EH (cell line): ENCODE measurements around the gene TLDC2.
"Not testable (repeated sequence)": the region's sequence is repeated elsewhere in the genome, so short reads cannot be mapped to it uniquely, and the experiment has no call there.

Source experiments
- DNase-seq: peaks from one replicate; pipeline ENCODE4 v3.0.0-alpha.2; 2015; ENCODE audit warnings: low read depth

The TLDC2 gene

DNA sequence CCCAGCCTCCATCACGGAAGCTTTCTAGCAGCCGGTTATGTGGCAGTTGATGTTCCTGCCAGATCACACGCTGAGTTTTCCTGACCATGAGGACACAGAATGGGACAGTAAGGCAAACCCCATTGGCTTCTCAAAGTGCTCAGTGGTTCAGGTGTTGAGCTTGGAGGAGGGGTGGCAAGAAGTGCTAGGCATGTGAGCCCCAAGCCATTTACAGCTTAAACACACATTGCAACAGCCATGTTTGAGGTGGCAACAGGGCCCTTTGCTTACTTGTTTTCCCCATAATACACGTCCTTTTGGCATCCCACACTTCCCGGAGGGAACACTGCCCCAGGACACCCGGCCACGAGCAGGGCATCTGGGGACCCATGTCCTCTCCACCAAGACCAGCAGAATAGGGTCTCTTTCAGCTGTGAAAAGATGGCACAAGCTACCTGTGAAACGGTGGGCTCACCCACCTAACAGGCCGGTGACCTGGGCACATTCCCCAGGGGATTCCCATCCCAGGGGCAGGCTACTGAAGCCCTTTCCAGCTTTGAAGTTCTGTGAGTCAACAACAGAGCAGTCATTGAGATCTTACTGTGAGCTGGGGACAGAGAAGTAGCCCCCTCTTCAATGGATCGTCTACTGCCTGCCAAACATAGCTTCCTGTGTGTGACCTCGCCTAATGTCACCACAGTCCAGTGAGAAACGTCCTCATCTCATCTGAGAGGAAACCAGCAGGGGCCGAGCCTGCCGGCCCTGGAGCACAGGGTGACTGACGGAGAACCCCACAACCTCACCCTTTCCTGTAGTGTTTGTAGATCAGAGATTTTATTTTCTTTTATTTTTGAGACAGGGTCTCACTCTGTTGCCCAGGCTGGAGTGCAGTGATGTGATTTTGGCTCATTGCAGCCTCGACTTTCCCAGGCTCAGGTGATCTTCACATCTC, 4.0 kb upstream of the TLDC2 start:
- no peak for DNase-seq

DNA sequence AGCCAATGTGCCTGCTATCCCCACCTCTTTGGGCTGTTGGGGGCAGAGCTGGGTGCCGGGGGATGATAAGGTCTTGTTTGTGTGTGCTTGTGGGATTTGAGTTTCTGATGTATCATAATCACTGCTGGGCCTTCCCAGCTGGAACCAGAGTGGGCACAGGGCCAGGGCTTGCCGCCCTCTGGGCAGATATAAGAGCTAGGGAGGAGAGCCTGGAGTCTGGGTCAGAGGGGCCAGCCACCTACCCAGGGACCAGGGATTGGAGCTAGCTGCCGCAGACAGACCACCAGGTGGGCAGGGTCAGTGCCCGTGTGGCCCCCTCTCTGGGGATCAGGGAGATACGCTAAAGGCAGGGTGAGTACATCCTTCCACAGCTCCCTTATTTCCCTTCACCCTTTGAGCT, 3.1 kb upstream of the TLDC2 start:
- DNase-seq, result peak; percentile 27

DNA sequence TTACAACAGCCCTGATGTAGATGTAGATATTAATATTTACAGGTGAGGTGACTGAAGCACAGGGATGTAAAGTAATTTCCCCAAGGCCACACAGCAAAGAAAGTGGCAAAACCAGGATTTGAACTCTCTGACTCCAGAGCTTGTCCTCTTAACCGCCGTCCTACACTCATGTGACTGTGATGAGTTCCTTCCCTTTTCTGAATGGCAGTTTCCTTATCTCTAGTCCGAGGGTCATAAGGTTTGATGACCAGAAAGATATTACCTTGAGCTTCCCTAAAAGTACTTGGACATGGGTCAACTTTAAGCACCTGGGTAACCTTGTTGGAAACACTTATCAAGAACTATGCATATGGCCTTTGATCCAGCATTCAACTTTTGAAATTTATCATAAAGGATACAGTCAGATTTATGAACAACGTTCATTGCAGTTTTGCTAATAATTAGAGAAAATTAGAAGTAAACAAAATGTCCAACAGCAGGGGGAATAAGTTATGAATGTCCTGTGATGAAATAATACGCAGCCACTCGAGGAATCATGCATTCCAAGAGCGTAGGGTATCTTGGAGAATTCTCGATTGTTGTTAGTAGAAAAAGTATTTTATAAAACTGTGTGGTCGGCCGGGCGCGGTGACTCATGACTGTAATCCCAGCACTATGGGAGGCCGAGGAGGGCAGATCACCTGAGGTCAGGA, 2.3 kb upstream of the TLDC2 start:
- no peak for DNase-seq

DNA sequence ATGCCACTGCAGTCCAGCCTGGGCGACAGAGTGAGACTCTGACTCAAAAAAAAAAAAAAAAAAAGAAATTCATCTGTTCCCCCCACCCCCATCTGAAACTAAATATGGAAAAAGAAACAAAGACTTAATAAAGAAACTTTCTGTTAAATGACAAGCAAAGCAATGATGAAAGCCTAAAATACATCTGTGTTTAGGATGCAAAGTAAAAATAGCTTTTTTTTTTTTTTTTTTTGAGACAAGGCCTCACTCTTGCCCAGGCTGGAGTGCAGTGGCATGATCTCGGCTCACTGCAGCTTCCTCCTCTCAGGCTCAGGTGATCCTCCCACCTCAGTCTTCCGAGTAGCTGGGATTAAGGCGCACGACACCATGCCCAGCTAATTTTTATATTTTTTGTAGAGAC, 845 bp upstream of the TLDC2 start:
- not testable (repeated sequence) for DNase-seq

DNA sequence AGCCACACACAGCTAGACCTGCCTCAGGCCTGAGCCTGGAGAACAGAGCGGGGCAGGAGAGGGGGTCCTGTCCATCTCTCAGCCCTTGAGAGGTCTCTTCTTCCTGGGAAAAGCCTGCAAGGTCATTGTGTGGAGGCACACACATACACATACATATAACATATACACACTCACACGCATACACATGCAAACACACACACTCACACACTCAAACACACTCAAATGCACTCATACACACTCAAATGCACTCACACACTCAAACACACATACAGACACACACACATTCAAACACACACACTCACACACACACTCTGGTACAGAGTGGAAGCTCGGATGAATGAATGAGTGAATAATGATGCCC, 515 bp downstream of the TLDC2 start:
- no peak for DNase-seq

DNA sequence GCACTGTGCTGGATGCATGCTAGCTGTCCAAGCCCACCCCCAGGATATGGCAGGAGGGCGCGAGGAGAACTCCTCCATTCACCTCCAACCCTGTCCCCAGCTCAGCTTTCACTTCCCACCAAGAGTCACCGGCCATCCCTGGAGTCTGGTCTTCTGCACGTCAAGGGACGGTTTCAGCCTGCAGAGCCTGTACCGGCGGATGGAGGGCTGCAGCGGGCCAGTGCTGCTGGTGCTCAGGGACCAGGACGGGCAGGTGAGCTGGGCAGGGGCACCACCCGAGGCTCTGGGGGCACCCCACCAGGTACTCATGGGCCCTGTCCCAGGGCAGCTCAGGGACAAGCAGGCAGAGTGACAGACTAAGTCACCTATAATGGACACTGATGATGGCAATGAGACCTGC, 3.0 kb downstream of the TLDC2 start:
- DNase-seq, result no peak

DNA sequence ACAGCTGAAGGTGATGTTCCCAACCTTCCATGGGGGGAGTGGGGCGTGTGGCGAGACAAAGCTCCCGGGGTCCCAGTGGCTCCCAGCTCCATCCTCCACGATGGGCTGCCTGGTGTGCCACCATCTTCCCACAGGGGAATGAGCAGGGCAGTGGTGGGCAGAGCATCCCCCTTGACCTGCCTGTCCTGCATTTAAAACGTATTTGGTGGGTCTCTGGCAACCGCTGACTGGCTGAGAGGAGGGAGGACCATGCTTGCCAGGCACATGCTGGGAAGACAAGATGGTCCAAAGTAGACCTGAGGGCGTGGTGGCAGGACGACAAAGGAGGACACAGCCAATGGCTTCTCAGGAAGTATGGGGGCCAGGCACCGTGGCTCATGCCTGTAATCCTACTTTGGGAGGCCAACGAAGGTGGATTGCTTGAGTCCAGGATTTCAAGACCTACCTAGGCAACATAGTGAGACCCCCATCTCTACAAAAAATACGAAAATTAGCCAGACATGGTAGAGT, 4.9 kb downstream of the TLDC2 start:
- no peak for DNase-seq

DNA sequence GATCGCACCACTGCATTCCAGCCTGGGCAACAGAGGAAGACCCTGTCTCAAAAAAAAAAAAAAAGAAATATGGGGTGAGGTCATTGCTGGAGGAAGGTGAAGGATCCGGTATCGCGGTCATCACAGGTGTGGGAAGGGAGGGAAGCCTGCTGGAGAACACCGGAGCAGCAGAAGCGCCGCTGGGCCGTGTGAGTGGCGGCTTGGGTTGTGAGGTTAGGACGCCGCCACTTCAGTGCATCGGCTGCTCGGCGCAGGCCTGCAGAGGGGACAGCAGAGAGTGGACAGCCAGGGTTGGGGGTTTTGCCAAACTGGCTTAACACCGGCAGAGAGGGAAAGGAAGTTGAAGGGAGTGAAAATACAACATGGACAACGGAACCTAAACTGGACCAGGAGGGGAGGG, 5.4 kb downstream of the TLDC2 start:
- DNase-seq, result no peak

DNA sequence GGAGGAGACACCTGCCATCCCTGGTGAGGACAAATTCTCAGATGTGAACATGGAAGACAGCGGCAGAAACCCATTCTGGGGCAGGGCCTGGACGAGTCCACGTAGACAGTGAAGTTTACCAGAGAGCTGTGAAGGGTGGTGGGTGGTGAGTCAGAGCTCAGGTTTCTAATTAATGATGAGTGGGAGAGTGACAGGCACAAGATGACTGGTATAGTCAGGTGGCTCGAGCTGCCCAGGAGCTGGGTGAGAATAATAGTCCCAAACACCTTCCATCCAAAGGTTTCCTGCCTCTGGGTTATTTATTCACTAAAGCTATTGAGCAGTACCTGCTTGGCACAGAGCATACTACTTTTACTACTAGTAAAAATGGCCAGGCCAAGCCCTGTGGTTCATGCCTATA, 6.0 kb downstream of the TLDC2 start:
- no peak for DNase-seq

DNA sequence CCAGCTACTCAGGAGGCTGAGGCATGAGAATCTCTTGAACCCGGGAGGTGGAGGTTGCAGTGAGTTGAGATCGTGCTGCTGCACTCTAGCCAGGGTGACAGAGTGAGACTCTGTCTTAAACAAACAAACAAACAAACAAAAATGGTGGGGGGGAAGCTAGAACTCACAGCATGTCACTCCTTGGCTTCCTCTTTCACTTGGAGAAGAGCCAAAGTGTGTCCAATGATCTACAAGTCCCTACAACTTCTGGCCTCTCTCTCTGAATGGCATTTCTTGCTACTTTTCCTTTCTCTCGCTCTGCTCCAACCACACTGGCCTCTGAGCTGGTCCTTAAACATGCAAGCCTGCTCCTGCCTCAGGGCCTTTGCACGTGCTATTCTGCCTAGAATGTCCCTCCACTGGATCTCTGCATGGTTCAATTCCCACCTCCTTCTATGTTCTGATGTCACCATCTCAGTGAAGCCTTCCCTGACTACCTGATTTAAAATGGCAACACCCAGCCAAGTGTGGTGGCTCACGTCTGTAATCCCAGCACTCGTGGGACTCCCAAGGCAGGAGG, 8.1 kb downstream of the TLDC2 start:
- no peak for DNase-seq

DNA sequence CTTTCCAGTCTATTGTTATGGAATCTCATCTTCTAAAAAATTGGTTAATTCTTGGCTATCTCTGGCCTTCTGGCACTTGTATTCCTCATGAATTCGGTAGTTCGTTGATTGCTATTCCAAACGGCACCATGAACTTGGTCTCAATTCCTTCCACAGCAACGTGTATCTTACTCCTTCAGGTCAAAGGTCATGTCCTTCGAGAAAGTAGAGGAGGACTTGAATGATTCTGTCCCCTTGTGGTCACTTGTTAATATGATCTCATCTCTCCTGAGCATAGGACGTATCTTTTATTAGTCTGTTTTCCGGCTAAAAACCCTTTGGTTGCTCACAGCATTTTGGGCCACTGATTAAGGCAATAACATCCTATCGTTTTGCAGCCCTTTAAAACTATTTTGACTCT, 9.4 kb downstream of the TLDC2 start:
- DNase-seq, result peak; percentile 18

DNA sequence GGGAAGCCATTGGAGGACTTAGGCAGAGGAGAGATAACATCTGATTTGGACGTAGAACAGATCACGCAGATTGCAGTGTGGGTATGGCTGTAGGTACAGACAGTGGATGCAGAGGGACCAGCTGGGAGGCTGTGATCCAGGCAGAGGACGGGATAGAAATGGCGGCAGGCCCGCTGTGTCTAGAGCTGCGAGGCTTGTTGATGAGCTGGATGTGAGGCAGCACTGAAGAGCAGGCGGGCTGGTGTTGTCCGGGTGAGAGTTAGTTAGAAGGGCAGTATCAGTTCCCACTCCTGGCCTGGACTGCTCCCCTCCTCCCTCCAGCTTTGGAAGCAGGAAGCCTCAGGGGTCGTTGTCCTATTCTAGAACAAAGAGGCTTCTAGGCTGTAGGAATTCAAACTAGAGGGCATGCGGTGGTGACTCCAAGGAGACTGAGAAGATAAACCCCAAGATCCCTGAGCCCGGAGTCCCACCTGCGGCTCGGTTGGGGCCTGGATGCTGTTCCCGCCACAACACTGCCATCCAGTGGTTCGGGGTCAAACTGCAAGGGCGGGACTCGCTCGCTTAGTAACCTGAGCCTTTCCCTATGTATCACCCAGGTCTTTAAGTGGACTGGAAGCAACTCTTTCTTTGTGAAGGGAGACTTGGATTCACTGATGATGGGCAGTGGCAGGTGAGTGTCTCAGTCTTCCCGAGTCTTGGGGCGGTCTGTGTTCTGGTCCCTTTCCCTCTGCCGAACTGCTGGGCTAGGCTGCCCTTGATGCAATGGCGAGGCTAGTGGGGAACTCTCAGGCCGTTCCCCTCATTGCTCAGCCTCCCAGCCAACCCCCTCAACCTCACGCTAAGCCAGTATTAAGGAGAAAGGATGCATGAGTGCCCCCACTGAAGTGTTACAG, 11.2 kb downstream of the TLDC2 start:
- peak; percentile 78 for DNase-seq

DNA sequence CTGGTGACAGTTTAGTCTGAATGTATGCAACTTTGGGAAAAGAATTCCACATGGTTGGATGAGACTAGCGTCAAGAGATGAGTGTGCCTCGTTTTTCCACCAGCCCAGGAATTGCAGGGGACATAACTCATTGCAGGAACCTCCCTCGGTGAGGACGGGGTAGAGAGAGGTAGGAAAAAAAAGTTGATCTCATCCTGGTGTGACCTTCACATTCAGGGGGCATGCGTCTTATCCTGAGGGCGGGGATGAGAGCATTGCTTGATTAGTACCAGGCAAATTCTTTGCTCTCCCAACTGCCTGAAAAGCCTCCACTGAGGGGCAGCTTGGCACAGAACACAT, 11.8 kb downstream of the TLDC2 start:
- DNase-seq, result peak; percentile 39

DNA sequence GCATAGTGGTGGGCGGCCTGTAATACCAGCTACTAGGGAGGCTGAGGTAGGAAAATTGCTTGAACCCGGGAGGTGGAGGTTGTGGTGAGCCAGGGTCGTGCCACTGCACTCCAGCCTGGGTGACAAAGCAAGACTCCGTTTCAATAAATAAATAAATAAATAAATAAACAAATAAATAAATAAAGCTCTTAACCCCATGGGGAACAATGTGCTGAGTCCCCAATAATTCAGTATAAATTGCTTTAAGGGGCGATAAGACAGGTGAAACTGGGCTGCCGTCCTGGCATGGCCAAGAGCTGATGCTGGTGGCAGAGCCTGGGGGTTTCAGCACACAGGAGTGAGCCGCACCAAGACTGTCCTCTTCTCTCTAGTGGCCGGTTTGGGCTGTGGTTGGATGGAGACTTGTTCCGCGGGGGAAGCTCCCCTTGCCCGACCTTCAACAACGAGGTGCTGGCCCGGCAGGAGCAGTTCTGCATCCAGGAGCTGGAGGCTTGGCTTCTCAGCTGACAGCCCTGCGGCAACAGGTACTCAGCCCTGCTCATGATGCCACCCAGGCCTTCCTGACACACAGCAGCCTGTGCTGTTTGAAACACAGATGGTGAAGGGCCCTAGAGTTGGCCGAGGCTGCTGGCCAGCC, 13.1 kb downstream of the TLDC2 start:
- DNase-seq, result no peak

DNA sequence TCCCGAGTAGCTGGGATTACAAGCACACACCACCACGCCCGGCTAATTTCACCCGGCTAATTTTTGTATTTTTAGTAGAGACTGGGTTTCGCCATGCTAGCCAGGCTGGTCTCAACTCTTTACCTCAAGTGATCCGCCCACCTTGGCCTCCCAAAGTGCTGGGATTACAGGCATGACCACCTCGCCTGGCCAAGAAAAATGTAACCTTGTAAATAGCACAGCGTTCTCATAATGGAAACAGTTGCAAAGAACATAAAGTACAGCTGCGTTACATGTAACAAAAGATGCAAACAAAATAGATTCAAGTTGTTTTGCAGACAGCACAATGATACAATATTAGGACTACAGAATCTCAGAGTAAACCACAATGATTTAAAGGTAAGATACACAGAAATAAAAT, 14.6 kb downstream of the TLDC2 start:
- no peak for DNase-seq

DNA sequence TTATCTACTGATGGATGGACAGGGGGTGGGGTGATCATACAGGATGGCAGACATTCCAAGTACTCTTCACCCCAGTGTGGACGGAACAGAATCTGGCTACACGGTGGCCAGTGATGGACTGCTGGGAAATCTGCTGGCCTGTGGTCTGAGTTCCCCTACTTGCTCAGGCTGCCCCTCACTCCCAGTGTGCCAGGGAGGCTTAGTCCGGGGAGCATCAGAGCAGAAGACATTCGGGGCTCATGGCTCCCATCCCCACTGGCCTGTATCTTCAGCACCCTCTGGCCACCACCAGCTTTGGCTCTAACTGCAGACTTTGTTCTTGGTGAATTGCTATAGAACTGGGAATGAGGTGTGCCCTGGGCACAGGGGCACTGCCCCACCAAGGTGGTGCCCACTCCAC, 15.3 kb downstream of the TLDC2 start:
- DNase-seq, result no peak

DNA sequence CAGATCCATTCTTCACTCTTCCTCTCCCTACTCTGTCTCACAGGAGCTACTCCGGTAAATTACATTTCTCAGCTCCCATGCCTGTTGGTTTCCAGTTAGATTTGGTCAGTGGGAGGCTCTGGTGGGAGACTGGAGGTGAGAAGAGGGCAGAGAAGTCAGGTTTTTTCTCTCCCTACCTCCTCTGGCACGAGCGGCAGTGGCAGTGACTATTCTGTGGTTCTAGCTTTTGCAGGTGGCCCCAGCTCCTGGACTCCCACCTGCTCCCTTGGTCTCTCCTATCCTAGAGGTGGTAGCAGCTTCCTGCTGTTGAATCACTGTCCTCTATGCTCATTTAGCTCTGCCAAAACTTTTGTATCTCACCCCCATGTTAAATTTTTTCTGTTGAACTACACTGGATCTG, 17.9 kb downstream of the TLDC2 start:
- DNase-seq, result no peak

DNA sequence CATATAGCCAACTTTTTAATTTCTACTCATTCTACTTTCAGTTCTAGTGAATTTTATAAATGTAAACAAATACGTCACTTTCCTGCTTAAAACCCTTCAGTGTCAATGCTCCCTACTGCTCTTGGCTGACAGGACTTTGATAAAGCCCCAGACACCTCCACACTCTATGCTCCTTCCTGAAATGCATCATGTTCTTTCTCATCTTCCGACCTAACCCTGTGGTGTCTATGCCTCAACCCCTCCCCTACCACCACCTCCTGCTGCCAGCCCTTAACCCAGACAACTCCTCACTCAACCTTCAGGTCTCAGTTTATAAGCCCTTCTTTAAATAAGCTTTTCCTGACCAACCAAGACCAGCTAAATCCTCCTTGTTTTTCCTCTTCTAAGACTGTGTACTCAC, 19.1 kb downstream of the TLDC2 start:
- no peak for DNase-seq

DNA sequence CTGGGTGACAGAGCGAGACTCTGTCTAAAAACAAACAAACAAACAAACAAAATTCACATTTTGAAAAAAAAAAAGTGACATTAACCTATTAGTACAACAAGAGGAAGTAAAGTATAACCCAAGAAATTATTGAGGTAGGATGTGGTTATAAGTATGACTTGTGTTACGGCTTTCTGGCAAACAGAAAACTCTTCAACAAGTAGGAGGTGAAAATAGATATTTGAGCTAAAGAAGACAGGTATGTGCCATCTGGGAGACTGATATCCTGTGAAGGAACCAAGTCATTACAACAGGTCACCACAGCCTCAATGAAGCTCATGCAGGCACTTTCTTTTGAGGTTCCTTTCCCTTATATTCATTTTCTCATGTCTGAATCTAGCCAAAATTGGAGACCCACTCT, 28.8 kb downstream of the TLDC2 start:
- DNase-seq, result no peak

DNA sequence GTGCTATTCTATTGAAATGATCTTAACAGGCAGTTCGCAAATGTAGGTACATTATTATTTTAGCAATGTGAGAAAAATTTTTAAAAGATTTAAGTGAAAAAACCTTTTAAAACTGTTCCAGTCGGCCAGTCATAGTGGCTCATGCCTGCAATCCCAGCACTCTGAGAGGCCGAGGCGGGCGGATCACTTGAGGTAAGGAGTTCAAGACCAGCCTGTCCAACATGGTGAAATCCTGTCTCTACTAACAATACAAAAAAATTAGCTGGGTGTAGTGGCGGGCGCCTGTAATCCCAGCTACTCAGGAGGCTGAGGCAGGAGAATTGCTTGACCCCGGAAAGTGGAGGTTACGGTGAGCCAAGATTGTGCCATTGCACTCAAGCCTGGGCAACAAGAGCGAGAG, 29.6 kb downstream of the TLDC2 start:
- not testable (repeated sequence) for DNase-seq

DNA sequence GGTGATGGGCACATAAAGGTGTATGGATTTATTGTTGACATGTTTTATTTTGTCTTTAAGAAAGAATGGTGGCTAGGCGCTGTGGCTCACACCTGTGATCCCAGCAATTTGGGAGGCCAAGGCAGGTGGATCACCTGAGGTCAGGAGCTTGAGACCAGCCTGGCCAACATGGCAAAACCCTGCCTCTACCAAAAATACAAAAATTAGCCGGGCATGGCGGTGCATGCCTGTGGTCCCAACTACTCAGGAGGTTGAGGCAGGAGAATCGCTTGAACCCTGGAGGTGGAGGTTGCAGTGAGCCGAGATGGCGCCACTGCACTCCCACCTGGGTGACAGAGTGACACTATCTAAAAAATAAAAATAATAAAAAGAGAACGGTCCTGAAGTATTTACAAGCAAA, 30.1 kb downstream of the TLDC2 start:
- not testable (repeated sequence) for DNase-seq

DNA sequence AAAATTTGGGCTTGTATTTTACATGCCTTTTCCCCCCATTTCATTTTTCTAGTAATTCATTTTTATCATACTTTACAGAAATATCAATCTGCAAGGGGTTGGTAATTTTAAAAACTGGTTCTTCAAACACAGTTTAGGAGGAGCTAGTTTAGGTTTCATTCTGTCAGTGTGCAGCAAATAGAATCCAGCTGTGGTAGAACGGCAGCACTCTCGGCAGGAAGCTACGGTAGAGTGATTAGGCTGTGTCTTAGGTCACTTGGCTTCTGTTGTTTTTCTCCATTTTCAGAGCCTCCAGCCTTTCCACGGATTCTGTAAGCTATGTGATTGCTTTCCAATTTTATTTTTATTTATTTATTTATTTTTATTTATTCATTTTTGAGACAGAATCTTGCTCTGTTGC, 32.7 kb downstream of the TLDC2 start:
- no peak for DNase-seq
